Prostate gland (tissue), 2 donors: Measurements from ENCODE around the gene DDN.

Source experiments
- POLR2A ChIP-seq: fragments of 450-650 bp; IDR thresholded peaks from one replicate; pipeline ENCODE4 v1.6.1; 2016; ENCODE audit warnings: antibody characterized with exemption, mild to moderate bottlenecking
- TF ChIP-seq, protein P1 (sequence below), 4 experiments: fragments of 200-600 bp in 2 of 4; fragments of 450-650 bp in 2 of 4; sonication (generic) in 2 of 4; IDR thresholded peaks; 1 replicate in 3 of 4; 2 replicates in 1 of 4; pipeline ENCODE4 v1.5.1; 2016 to 2019; ENCODE audit warnings: antibody characterized with exemption in 4 of 4, mild to moderate bottlenecking in 2 of 4, moderate library complexity in 2 of 4

DNA sequence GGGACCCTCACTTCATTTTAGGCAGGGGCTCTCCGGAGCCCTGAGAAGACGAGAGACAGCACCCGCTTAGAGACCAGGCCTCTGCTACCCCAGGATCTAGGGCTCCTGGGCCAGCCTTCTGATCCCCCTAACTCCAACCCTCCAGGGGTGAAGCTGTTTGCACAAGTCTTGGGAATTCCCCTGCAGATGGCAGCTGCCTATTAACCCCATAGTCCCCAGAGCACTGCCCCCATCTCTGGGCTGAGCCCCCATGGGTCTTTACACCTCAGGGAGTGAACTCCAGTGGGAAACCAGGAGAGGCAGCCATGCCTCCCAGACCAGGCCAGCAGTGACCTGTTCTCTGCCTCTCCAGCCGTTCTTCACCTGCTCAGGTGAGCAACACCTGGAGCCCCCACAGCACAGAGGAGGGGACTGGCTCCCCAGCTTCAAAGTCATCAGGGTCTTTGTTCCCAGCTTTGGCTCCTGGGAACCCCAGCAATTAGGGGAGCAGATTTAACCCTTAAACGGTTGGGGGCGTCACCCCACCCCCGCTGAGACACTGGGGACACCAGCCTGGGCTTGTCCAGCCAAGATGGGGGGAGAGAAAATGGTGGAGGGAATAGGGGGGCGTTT, 29.9 kb downstream of the DDN start:
- TF ChIP-seq POLR2A: no peak
- TF ChIP-seq, protein P1, sequence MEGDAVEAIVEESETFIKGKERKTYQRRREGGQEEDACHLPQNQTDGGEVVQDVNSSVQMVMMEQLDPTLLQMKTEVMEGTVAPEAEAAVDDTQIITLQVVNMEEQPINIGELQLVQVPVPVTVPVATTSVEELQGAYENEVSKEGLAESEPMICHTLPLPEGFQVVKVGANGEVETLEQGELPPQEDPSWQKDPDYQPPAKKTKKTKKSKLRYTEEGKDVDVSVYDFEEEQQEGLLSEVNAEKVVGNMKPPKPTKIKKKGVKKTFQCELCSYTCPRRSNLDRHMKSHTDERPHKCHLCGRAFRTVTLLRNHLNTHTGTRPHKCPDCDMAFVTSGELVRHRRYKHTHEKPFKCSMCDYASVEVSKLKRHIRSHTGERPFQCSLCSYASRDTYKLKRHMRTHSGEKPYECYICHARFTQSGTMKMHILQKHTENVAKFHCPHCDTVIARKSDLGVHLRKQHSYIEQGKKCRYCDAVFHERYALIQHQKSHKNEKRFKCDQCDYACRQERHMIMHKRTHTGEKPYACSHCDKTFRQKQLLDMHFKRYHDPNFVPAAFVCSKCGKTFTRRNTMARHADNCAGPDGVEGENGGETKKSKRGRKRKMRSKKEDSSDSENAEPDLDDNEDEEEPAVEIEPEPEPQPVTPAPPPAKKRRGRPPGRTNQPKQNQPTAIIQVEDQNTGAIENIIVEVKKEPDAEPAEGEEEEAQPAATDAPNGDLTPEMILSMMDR (IDR thresholded peaks at IDR 0.05): no peak
